BJ (cell line): ENCODE measurements around the gene SCAND1. TPM values are rescaled to one million over a fixed set of nuclear protein-coding genes. Genes with fewer than 3 reads are reported as not detected.
A peak's percentile ranks its signal among the peaks of the same experiment; 100 is the strongest.

Source experiments
- CTCF ChIA-PET: fragments of 350-600 bp; formaldehyde crosslinking; extraction: SDS; loops from one replicate; lab custom pipeline; 2021; ENCODE audit warnings: antibody characterized with exemption, inconsistent platforms; lab: Yijun Ruan, JAX
- POLR2A ChIA-PET: fragments of 300-600 bp; sonication (Branson Sonifier 250); formaldehyde crosslinking; extraction: SDS; loops from one replicate; lab custom pipeline; 2021; ENCODE audit warnings: antibody characterized with exemption; lab: Charles Lee
- DNase-seq: peaks from one replicate; pipeline ENCODE4 v3.0.0-alpha.2; 2011; ENCODE audit warnings: low read depth
- H3K27me3 ChIP-seq: 2 replicates; pipeline ENCODE4 v1.6.0; 2011; ENCODE audit warnings: low read length; ENCODE audit not compliant: control insufficient read depth, insufficient read depth
- H3K36me3 ChIP-seq: 2 replicates; pipeline ENCODE4 v1.5.1; 2011; ENCODE audit warnings: low read length; ENCODE audit not compliant: control insufficient read depth, insufficient read depth
- H3K4me3 ChIP-seq: 2 replicates; pipeline ENCODE4 v1.5.1; 2011; ENCODE audit warnings: low read depth, mild to moderate bottlenecking, control low read depth, low read length
- CTCF ChIP-seq: IDR thresholded peaks from 2 replicates; pipeline ENCODE4 v1.5.1; 2011; ENCODE audit warnings: low read depth, mild to moderate bottlenecking, control low read depth, inconsistent platforms, low read length, moderate library complexity; ENCODE audit not compliant: insufficient read depth
- polyA plus RNA-seq: library from polyadenylated mRNA; depleted of rRNA; stranded (reverse); fragments of >200 nt; gene quantifications from 2 replicates; pipeline ENCODE4 v1.2.3, GENCODE V29; 2011

The SCAND1 gene
- polyA plus RNA-seq, 1 experiment: 15.8 TPM

- CTCF ChIA-PET: interaction anchor here (0.6 to 14.7 kb wide), 41 partner anchors 11 to 1282 kb away, joined by 3 to 498 read pairs (median 4); partner anchors contain the start of gene SCAND1
- DNase-seq: no peak
- Histone ChIP-seq H3K27me3 (no peaks in the 10 kb centered on the region), H3K36me3 (no peaks in the 10 kb centered on the region), H3K4me3 (no peak overlapping the region)
- POLR2A ChIA-PET: interaction anchor here (0.6 kb wide), 1 partner anchor 101 kb away, joined by 6 read pairs; no protein-coding TSS in a partner anchor
- peak; percentile 91 for TF ChIP-seq CTCF
Observed at GRCh38 chr20:35992713-35993335, 38.5 kb upstream of the SCAND1 start.

- ChIA-PET CTCF (interaction anchor here (0.7 to 14.7 kb wide), 20 partner anchors 8 to 524 kb away, joined by 3 to 498 read pairs (median 6); partner anchors contain the start of gene SCAND1), POLR2A (no interaction called here)
- no peak overlapping the region for H3K4me3 ChIP-seq
- DNase-seq: no peak
- no peaks in the 10 kb centered on the region for H3K27me3 ChIP-seq
- no peaks in the 10 kb centered on the region for H3K36me3 ChIP-seq
- TF ChIP-seq CTCF: peak; percentile 70
Observed at GRCh38 chr20:35991142-35991771, 37.0 kb upstream of the SCAND1 start.

- Histone ChIP-seq H3K27me3 (no peaks in the 10 kb centered on the region), H3K4me3 (no peak overlapping the region), H3K36me3 (no peaks in the 10 kb centered on the region)
- ChIA-PET POLR2A (no interaction called here), CTCF (interaction anchor here (1.0 to 14.7 kb wide), 6 partner anchors 8 to 451 kb away, joined by 3 to 498 read pairs (median 9); partner anchors contain the start of gene SCAND1)
- TF ChIP-seq CTCF: no peak
- DNase-seq: no peak
Observed at GRCh38 chr20:35988910-35989463, 34.7 kb upstream of the SCAND1 start.

GRCh38 chr20:35985806-35986205, 31.5 kb upstream of the SCAND1 start:
- TF ChIP-seq CTCF: no peak
- H3K36me3 ChIP-seq: no peaks in the 10 kb centered on the region
- H3K4me3 ChIP-seq: no peak overlapping the region
- peaks cover 4% of the 10 kb centered on the region for H3K27me3 ChIP-seq
- ChIA-PET POLR2A (no interaction called here), CTCF (interaction anchor here (10.6 to 14.7 kb wide), 2 partner anchors 6 to 157 kb away, joined by 131 to 498 read pairs; no protein-coding TSS in a partner anchor)
- no peak for DNase-seq

- DNase-seq: no peak
- POLR2A ChIA-PET: no interaction called here
- Histone ChIP-seq H3K4me3 (no peak overlapping the region), H3K36me3 (no peaks in the 10 kb centered on the region), H3K27me3 (peaks cover 7% of the 10 kb centered on the region)
- TF ChIP-seq CTCF: no peak
- CTCF ChIA-PET: interaction anchor here (0.9 to 14.7 kb wide), 5 partner anchors 8 to 172 kb away, joined by 3 to 498 read pairs (median 7); partner anchors contain the start of gene SCAND1
Observed at GRCh38 chr20:35984382-35984781, 30.1 kb upstream of the SCAND1 start.
